Neuronal stem cell (in vitro differentiated cells): ENCODE data around the gene TMEM135.

ENCODE experiments used
- DNase-seq: peaks from one replicate; pipeline ENCODE4 v3.0.0-alpha.2; 2013; ENCODE audit warnings: low spot score
- H2AFZ ChIP-seq: one replicate; pipeline ENCODE4 v1.6.1; 2013; ENCODE audit warnings: mild to moderate bottlenecking, low read length, inconsistent platforms
- H2AK5ac ChIP-seq: 2 replicates; pipeline ENCODE4 v1.6.1; 2013; ENCODE audit warnings: low read depth, mild to moderate bottlenecking, inconsistent platforms, low read length, moderate library complexity, mixed read lengths
- H2BK120ac ChIP-seq: 2 replicates; pipeline ENCODE4 v1.6.1; 2013; ENCODE audit warnings: low read depth, mild to moderate bottlenecking, inconsistent platforms, low read length, moderate library complexity, mixed read lengths
- H2BK12ac ChIP-seq: one replicate; pipeline ENCODE4 v1.6.1; 2013; ENCODE audit warnings: low read length, inconsistent platforms
- H2BK15ac ChIP-seq: 2 replicates; pipeline ENCODE4 v1.6.1; 2013; ENCODE audit warnings: mild to moderate bottlenecking, low read length, inconsistent platforms, mixed read lengths
- H2BK5ac ChIP-seq: one replicate; pipeline ENCODE4 v1.6.1; 2013; ENCODE audit warnings: inconsistent platforms, mild to moderate bottlenecking, low read length, moderate library complexity
- H3K14ac ChIP-seq: one replicate; pipeline ENCODE4 v1.6.1; 2013; ENCODE audit warnings: low read length, inconsistent platforms
- H3K18ac ChIP-seq: 2 replicates; pipeline ENCODE4 v1.6.1; 2013; ENCODE audit warnings: low read length, inconsistent platforms
- H3K23ac ChIP-seq: 2 replicates; pipeline ENCODE4 v1.6.1; 2013; ENCODE audit warnings: low read depth, mild to moderate bottlenecking, mixed read lengths, low read length, inconsistent platforms; ENCODE audit not compliant: poor library complexity
- H3K27ac ChIP-seq: replicated peaks from 3 replicates; pipeline ENCODE4 v1.5.1; 2013; ENCODE audit warnings: low read length, inconsistent platforms
- H3K27me3 ChIP-seq, 3 experiments: 2 replicates each; pipeline ENCODE4 v1.6.1; 2013; ENCODE audit warnings: low read length in 3 of 3, mild to moderate bottlenecking in 2 of 3, inconsistent platforms in 1 of 3, low read depth in 1 of 3, mixed read lengths in 1 of 3, moderate library complexity in 1 of 3; ENCODE audit not compliant: control insufficient read depth in 3 of 3, insufficient read depth in 3 of 3
- H3K36me3 ChIP-seq, 2 donors: replicated peaks in 1 of 2; 2 replicates each; pipeline ENCODE4 v1.6.1; 2013; ENCODE audit warnings: low read length in 2 of 2; ENCODE audit not compliant: control insufficient read depth in 2 of 2, insufficient read depth in 2 of 2
- H3K4ac ChIP-seq: 2 replicates; pipeline ENCODE4 v1.6.1; 2013; ENCODE audit warnings: inconsistent platforms, mild to moderate bottlenecking, low read length, moderate library complexity
- H3K4me1 ChIP-seq, 2 donors: 1 replicate in 1 of 2; 2 replicates in 1 of 2; pipeline ENCODE4 v1.6.1; 2013; ENCODE audit warnings: low read length in 2 of 2, low read depth in 1 of 2; ENCODE audit not compliant: control insufficient read depth in 2 of 2, insufficient read depth in 1 of 2
- H3K4me2 ChIP-seq: one replicate; pipeline ENCODE4 v1.6.1; 2013; ENCODE audit warnings: mild to moderate bottlenecking, low read length, inconsistent platforms; ENCODE audit not compliant: insufficient read depth, poor library complexity, severe bottlenecking
- H3K4me3 ChIP-seq, 2 donors: 2 replicates each; pipeline ENCODE4 v1.5.1; 2013; ENCODE audit warnings: low read length in 2 of 2, mild to moderate bottlenecking in 2 of 2, inconsistent platforms in 1 of 2, moderate library complexity in 1 of 2
- H3K79me1 ChIP-seq: one replicate; pipeline ENCODE4 v1.6.1; 2013; ENCODE audit warnings: low read depth, mild to moderate bottlenecking, inconsistent platforms, low read length, moderate library complexity
- H3K9ac ChIP-seq: one replicate; pipeline ENCODE4 v1.6.1; 2013; ENCODE audit warnings: mild to moderate bottlenecking, low read depth, low read length, inconsistent platforms; ENCODE audit not compliant: poor library complexity
- H3K9me3 ChIP-seq, 2 donors: replicated peaks in 1 of 2; 2 replicates each; pipeline versions ENCODE3 to v1.6.1; 2013; ENCODE audit warnings: low read length in 2 of 2, mild to moderate bottlenecking in 2 of 2, inconsistent platforms in 1 of 2, low read depth in 1 of 2, mixed read lengths in 1 of 2, moderate library complexity in 1 of 2; ENCODE audit not compliant: control insufficient read depth in 2 of 2, insufficient read depth in 1 of 2
- H4K8ac ChIP-seq: one replicate; pipeline ENCODE4 v1.6.1; 2013; ENCODE audit warnings: low read depth, mild to moderate bottlenecking, inconsistent platforms, low read length, moderate library complexity
- H4K91ac ChIP-seq: one replicate; pipeline ENCODE4 v1.6.1; 2013; ENCODE audit warnings: low read length, low read depth, mild to moderate bottlenecking, inconsistent platforms; ENCODE audit not compliant: poor library complexity
- WGBS, 2 donors: extraction: QIAGEN DNeasy Blood & Tissue Kit; methylation state at CpG; one replicate each; pipeline ENCODE4 v1.1.7; 2013; ENCODE audit warnings: missing lambda C conversion rate in 2 of 2, mixed read lengths in 1 of 2; ENCODE audit not compliant: insufficient read length in 2 of 2, insufficient replicate concordance in 1 of 2; ENCODE audit errors: extremely low coverage in 2 of 2; 5-methylcytosine and 5-hydroxymethylcytosine counted together

Gene TMEM135

DNA sequence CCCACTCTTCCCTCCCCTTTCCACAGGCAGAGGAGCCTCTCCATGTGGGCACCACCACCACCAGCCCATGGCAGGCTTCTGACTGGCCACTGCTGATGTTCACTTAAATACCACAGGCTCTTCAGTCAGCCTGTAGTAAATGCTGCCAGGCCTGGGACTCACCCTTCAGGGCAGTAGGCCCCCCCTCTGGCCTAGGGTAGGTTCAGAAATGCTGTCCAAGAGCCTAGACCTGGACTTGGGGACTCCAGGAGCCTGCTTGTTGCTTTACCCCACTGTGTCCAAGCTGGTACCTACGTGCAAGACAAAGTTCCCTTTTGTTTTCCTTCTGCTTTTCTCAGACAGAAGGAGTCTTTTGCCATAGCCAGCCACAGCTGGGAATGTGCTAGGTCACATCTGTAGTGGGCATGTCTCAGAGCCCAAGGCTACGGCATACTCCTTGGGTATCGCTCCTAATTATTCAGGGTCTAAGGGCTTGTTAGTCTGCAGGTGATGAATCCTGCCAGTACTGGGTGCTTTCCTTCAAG lies 38.6 kb downstream of the TMEM135 start:
- Histone ChIP-seq H3K9ac (no peak overlapping the region), H3K36me3 (peaks cover 0 to 5% of the 10 kb centered on the region in 2 donors), H3K18ac (no peak overlapping the region), H3K23ac (no peak overlapping the region), H3K4me2 (no peak overlapping the region), H3K14ac (no peak overlapping the region), H3K4ac (no peak overlapping the region), H4K8ac (no peak overlapping the region), H2BK12ac (no peak overlapping the region), H3K4me3 (no peak overlapping the region), H3K27me3 (peaks cover 0 to 26% (median 0%) of the 10 kb centered on the region in 3 experiments), H3K27ac (no peak overlapping the region), H3K79me1 (no peaks in the 10 kb centered on the region), H2AK5ac (no peak overlapping the region), H2BK120ac (no peak overlapping the region), H2AFZ (no peak overlapping the region), H2BK5ac (no peak overlapping the region), H3K4me1 (no peaks in the 10 kb centered on the region), H4K91ac (no peak overlapping the region), H3K9me3 (peaks cover 3 to 10% of the 10 kb centered on the region in 2 donors), H2BK15ac (no peak overlapping the region)
- no peak for DNase-seq
- WGBS, 2 donors, result no CpG with 5 or more reads among the region's 3 CpGs

DNA sequence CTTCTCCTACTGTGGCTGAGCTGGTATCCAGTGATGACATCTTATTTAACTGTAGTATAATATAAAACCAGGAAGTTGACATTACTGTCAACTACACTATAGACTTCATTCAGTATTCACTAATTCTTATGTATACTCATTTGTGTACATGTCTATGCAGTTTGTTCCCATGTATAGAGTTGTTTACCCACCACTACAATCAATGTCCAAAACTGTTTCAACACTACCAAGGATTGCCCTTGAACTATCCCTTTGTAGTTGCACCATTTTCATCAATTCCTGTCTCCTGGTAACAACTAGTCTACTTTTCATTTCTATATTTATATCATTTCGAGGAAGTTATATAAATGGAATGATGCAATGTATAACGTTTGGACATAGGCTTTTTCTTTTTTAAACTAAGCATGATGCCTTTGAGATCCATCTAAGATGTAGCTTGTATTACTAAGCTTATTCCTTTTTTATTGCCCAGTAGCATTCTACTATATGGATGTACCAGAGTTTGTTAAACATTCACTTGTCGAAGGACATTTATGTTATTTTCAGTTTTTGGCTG lies 39.2 kb downstream of the TMEM135 start:
- H3K14ac ChIP-seq, result no peak overlapping the region
- no peak overlapping the region for H2BK120ac ChIP-seq
- H3K23ac ChIP-seq, result no peak overlapping the region
- peaks cover 0 to 5% of the 10 kb centered on the region in 2 donors for H3K36me3 ChIP-seq
- no peak overlapping the region for H2AFZ ChIP-seq
- no peak overlapping the region for H3K27ac ChIP-seq
- H2BK15ac ChIP-seq, result no peak overlapping the region
- no peak overlapping the region for H3K9ac ChIP-seq
- H2BK12ac ChIP-seq, result no peak overlapping the region
- no peak overlapping the region for H4K91ac ChIP-seq
- H2BK5ac ChIP-seq, result no peak overlapping the region
- DNase-seq, result no peak
- no peak overlapping the region for H3K4me3 ChIP-seq
- H2AK5ac ChIP-seq, result no peak overlapping the region
- H3K79me1 ChIP-seq, result no peaks in the 10 kb centered on the region
- no peak overlapping the region for H4K8ac ChIP-seq
- H3K4ac ChIP-seq, result no peak overlapping the region
- peaks cover 3 to 10% of the 10 kb centered on the region in 2 donors for H3K9me3 ChIP-seq
- no peak overlapping the region for H3K4me2 ChIP-seq
- no CpG with 5 or more reads among the region's 3 CpGs for WGBS, 2 donors
- H3K27me3 ChIP-seq, result peaks cover 0 to 33% (median 0%) of the 10 kb centered on the region in 3 experiments
- no peak overlapping the region for H3K18ac ChIP-seq
- H3K4me1 ChIP-seq, result no peaks in the 10 kb centered on the region

DNA sequence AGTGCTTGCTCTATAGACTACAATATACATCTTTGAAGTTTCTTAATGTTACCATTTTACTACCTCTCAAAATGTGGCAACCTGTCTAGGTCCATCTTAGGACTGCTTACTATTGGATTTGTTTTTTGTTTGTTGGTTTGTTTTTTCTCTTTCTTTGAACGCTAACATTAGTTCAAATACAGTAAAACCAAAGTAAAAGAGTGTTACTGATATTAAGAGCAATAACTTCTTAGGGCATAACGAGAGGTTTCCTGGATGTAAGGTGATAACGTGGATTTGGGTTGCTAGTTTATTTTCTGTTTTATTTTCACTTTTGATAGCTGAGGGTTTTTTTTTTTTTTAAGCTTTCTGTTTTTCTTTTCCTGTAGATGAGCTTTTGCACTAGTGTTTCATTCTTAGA lies 43.6 kb downstream of the TMEM135 start:
- WGBS, 2 donors, result no CpG with 5 or more reads among the region's 3 CpGs
- Histone ChIP-seq H3K79me1 (peaks cover 3% of the 10 kb centered on the region), H3K36me3 (peaks cover 0 to 3% of the 10 kb centered on the region in 2 donors), H2BK15ac (no peak overlapping the region), H4K8ac (no peak overlapping the region), H3K14ac (no peak overlapping the region), H2BK12ac (no peak overlapping the region), H3K9ac (no peak overlapping the region), H4K91ac (no peak overlapping the region), H3K4me3 (no peak overlapping the region), H3K23ac (no peak overlapping the region), H2BK5ac (no peak overlapping the region), H3K18ac (no peak overlapping the region), H3K27me3 (peaks cover 0 to 65% (median 0%) of the 10 kb centered on the region in 3 experiments), H3K4me2 (no peak overlapping the region), H3K4me1 (peaks cover 3 to 5% of the 10 kb centered on the region in 2 donors), H3K4ac (no peak overlapping the region), H2BK120ac (no peak overlapping the region), H2AFZ (no peak overlapping the region), H3K9me3 (peaks cover 3 to 28% of the 10 kb centered on the region in 2 donors), H3K27ac (no peak overlapping the region), H2AK5ac (no peak overlapping the region)
- DNase-seq, result no peak

DNA sequence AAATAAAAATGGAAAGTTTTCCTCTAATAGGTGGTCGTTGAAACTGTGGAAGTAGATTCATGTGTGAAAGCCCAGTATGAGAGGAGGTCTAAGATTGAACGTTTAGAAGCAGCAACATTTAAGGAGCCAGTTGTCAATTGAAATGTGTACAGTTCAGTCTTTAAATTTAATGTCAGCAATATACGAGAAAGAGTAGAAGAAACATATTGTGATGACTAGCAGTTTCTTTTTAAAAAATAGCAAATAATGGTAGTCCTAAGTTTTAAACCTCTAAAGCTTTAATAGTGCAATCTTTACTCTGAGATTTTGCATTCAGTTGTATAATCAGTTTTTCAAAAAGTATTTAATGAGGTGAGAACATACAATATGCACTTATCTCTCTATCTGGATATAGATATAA lies 44.9 kb downstream of the TMEM135 start:
- Histone ChIP-seq H3K4me1 (peaks cover 3 to 5% of the 10 kb centered on the region in 2 donors), H2AFZ (no peak overlapping the region), H3K9ac (no peak overlapping the region), H3K36me3 (no peaks in the 10 kb centered on the region), H3K14ac (no peak overlapping the region), H4K8ac (no peak overlapping the region), H2BK15ac (no peak overlapping the region), H3K18ac (no peak overlapping the region), H3K23ac (no peak overlapping the region), H3K27ac (no peak overlapping the region), H3K9me3 (peaks cover 0 to 34% of the 10 kb centered on the region in 2 donors), H4K91ac (no peak overlapping the region), H3K79me1 (peaks cover 3% of the 10 kb centered on the region), H2BK120ac (no peak overlapping the region), H3K4me2 (no peak overlapping the region), H2BK5ac (no peak overlapping the region), H2BK12ac (no peak overlapping the region), H2AK5ac (no peak overlapping the region), H3K4me3 (no peak overlapping the region), H3K4ac (no peak overlapping the region), H3K27me3 (peaks cover 0 to 71% (median 0%) of the 10 kb centered on the region in 3 experiments)
- WGBS, 2 donors, result no CpG with 5 or more reads among the region's 3 CpGs
- no peak for DNase-seq
